Measurements from ENCODE around the gene ISOC2.
"Not testable (repeated sequence)": the region's sequence is repeated elsewhere in the genome, so short reads cannot be mapped to it uniquely, and the experiment has no call there.

Gene ISOC2, protein sequence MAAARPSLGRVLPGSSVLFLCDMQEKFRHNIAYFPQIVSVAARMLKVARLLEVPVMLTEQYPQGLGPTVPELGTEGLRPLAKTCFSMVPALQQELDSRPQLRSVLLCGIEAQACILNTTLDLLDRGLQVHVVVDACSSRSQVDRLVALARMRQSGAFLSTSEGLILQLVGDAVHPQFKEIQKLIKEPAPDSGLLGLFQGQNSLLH

DNA sequence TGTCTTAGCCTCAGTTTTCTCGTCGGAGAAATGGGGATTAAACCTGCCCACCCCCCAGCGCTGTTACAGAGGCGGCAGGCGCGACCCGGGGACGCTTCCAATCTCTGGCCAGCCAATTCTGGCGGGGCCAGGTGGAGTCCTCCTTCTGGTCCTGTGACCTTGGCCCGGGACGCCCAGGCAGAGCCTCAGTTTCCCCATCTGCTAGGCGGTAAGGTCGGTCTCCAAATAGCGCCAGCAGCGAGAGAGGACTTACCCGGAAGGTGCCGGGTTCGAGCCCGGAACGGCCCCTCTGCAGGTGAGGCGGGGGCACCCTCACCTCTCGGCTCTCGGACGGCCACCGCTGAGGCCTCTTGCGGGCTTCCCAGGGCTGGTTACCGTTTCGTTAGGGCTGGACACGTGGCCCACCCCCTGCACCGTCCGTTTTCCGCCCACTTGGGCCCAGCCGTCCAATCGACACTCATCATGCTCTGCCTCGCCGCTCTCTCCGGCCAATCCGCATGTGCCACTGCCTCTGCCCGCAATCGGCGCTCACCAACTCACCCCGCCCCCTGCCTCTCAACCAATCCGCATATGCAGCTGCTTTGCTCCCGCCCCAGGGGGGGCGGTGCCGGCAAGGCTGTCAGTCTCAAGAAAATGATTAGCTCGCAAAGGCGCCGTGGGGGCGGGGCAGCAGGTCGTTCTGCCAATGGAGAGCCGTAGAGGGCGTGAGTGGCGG is at the start of gene ISOC2:
TSS of gene ISOC2 (minus strand) at position 384 of the 715 bp plus-strand sequence. CDS start 5,156 bp downstream, outside the sequence.
- peak; percentile 100 for DNase-seq

DNA sequence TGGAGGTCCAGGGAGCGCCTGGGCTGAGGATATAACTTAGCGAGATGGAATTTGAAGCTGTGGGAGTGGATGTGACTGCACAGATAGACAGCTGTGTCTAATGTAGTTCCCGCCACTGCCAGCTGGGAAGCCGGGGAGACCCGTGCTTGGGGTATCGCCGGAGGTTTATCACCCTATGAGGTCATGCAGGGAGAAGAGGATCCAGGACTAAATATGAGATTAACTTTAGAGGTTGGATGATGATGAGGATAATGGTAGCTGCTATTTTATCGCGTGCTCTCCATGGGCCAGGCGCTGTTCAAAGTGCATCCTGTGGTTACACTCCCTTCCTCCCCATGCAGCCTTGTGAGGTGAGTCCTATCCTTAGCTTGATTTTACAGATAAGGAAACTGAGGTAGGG is 46.7 kb upstream of the ISOC2 start:
- DNase-seq: no peak

DNA sequence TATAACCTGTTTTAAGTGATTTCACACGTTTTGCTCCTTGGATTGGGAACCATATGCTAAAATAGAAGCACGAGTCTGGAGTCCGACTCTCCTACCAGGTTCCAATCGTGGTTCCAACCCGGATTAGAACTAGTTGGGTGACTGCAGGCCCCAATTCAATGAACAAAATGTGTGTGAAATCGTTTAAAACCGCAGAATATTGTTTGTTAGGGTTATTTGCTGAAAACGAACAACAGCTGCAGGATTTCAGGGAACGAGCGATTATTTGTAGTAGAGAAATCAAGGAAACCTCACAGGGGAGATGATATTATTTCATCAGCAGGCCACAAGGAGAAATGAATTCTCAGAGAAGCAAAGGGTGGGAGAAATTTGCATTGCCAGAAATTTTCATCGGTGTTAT is 43.5 kb upstream of the ISOC2 start:
- no peak for DNase-seq

DNA sequence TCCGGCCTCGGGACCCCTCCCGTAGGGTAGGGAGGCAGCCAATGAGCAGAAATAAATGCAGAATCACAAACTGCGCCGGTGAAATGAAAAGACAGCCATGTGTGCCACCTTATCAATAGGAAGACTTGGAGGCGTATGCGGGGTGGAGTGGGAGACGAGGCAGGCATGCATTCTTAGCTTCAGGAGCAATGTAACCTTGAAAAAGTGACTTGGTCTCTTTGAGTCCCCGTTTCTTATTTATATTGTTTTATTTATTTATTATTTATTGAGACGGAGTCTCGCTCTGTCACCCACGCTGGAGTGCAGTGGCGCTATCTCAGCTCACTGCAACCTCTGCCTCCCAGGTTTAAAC is 42.8 kb upstream of the ISOC2 start:
- DNase-seq: no peak

DNA sequence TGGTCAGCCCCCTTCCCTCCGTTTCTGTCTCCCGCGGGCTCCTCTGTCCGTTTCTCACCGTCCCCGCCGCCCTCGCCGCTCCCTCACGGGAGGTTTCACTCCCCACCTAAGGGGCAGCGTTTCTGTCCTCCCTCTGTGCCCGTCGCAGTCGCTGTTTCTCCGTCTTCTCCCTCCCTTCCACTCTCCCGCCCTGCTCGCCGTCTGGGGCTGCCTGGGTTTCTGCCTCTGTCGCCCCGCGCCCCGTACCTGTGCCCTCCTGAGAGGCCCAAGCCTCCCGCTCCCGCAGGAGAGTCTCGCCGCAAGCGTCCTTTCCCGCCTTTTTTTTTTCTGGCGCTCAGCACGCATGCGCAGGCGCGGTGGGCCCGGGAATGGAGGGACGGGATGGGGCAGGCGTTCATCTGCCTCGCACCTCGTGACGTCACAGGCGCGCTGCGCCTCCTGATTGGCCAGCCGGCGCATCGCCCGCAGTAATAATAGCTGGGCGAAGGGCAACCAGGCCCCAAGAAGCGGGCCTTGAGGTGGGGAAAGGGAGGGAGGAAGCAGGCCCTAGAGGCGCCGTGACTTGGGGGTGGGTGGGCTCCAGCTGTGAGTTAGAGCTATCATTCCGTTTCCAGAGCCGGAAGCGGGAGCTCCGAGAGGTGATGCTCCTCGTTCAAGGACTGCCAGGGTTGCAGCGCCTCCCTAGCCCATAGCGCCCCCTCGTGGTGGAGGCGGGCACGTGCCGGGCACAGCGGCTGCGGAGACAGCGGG is 42.2 kb upstream of the ISOC2 start:
- DNase-seq: peak; percentile 97

DNA sequence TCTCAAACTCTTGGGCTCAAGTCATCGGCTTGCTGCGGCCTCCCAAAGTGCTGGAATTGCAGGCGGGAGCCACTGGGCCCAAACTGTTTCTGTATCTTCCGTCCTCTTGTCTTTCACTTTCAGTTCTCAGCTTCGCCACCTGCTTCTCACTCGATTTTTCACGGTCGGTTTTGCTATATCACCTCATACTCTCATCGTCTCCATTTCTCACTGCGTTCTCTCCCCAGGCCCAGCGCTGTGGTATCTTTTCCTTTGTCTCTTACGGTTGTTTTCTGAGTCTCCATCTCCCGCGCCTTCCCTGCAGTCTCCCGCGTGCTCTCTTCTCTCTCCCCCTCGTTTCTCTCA is 41.7 kb upstream of the ISOC2 start:
- DNase-seq: no peak

DNA sequence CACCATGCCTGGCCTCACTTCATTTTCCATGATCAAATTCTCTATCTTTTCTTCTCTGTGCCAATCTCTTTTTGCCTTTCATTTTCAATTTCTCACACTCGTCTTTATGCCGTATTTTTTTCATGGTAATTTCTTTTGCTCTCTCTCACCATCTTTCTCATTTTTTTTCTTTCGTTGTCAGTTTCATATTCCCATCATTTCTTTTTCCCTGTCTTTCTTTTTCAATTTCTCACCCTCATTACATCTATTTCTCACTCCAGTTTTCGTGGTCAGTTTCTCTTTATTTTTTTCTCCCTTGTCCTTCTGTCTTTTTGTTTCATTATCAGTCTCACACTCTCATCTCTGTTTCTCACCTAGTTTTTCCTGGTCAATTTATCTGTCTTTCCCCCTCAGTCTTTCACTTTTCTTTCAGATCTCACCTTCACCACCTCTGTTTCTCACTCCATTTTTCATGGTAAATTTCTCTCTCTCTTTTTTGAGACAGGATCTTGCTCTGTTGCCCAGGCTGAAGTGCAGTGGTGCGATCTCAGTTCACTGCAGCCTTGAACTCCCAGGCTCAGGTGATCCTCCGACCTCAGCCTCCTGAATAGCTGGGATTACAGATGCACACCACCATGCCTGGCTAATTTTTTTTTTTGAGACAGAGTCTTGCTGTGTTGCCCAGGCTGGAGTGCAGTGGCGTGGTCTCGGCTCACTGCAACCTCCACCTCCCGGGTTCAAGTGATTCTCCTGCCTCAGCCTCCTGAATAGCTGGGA is 40.9 kb upstream of the ISOC2 start:
- no peak for DNase-seq

DNA sequence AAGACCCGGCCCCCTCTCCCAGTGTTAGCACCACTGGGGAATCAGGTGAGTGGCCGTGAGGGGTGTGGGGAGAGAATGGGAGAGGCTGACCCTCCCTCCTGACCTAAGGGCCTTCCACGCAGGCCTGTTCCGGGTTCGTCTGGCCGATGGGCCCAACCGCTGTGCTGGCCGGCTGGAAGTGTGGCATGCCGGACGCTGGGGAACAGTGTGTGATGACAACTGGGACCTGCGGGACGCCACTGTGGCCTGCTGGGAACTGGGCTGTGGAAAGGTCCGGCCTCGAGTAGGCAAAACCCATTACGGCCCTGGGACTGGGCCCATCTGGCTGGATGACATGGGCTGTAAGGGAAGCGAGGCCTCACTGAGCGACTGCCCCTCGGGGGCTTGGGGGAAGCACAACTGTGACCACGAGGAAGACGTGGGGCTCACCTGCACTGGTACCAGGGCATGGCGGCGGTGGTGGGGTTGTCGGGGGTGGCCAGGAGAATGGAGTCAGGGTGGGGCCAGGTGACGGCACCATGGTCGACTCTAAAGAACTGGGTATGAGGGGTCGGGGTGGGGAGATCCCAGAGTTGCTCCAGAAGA is 39.0 kb upstream of the ISOC2 start:
- no peak for DNase-seq

DNA sequence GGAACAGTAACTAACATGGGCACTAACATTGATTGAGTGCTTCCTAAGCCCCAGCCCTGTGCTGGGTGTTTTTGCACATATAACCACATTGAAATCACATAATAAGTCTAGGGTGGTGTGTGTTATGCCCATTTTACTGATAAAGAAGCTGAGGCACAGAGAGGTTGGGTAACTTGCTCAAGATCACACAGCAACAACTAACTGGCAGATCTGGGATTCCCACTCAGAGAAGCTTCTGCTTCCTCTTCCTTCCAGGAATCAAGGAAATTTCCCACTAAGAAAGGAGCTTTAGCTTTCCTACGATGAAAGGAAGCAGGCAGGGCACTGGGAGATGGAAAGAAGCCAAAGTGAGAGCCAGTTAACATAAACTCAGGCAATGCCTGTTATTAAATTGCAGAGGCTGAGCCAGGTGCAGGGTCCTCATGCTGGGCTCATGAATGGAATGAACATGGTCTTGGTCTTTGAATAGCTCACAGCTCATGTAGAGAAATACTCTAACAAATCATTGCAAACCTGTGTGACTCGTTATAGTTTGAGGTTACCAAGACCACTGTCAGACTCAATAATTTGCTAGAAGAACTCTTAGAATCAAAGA is 36.9 kb upstream of the ISOC2 start:
- no peak for DNase-seq

DNA sequence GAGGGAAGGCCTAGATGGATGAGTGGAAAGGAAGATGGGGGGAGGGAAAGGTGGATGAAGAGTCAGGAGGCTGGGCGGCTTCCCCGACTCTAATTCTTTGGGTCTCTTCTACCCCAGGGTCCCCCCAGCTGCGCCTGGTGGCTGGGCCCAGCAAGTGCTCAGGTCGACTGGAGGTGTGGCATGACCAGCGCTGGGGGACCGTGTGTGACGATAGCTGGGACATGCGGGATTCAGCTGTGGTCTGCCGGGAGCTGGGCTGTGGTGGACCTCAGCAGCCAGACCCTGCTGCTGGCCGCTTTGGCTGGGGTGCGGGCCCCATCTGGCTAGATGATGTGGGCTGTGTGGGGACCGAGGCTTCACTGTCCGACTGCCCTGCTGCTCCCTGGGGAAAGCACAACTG is 36.3 kb upstream of the ISOC2 start:
- DNase-seq: no peak

DNA sequence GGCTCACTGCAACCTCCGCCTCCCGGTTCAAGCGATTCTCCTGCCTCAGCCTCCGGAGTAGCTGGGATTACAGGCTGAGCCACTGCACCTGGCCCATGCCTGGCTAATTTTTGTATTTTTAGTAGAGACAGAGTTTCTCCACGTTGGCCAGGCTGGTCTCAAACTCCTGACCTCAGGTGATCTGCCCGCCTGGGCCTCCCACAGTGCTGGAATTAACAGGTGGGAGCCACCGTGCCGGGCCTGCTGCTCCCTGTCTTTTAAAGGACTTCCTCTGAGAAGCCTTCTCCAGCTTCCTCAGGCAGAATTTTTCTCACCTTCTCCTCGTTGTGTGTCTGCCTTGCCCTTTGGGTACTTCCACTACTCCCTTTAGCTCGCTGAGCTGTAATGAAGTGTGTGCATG is 35.4 kb upstream of the ISOC2 start:
- not testable (repeated sequence) for DNase-seq

DNA sequence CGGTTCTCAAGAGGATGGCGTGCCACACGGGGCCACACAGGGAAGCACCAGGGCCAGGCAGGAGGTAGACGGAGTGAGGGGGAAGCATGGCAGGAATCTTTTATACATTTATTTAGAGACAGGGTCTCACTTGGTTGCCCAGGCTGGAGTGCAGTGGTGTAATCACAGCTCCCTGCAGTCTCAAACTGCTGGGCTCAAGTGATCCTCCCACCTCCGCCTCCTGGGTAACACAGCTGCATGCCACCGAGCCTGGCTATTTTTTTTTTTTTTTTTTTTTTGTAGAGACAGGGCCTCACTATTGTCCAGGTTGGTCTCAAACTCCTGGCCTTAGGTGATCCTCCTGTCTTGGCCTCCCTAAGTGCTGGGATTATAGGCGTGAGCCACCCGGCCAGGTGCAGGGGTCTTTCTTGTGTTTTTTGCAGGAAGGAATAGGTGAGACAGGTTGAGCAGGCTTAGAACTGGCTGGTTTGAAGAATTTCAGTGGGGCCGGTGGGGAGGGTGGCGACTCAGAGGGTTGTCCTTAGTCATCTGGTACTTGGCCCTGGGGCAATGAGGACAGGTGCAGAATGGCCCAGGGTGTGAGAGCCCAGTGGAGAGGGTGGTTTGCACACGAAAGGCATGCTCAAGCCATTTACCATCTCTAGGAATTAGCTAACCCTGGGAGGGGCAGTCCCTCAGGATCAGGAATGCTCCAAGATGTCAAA is 34.4 kb upstream of the ISOC2 start:
- DNase-seq: no peak

DNA sequence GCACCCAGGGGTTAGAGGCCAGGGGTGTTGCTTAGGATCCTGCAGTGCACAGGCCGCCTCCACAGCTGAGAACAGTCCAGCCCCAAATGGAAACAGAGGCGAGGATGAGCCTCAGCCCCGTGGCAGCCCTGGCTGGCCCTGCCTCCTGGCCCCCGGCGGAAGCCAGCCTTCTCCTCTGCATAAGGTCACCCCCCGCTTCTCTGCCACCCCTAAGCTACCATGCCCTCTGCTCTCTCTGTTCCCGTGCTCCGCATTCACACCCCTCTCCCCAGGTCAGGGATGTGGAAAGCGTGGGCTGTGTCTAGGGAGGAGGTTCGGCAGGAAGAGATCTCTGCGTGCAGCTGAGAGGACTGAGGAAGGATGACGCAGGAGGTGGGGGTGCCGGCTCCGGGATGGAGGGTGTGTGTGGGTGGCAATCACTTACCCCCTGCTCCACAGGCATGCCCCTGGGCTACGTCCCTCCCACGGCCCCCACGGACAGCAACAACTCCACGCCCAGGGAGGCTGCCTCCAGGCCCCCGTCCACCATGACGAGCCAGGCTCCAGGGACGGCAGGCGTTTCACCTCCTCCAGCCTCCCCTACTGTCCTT is 32.8 kb upstream of the ISOC2 start:
- no peak for DNase-seq

DNA sequence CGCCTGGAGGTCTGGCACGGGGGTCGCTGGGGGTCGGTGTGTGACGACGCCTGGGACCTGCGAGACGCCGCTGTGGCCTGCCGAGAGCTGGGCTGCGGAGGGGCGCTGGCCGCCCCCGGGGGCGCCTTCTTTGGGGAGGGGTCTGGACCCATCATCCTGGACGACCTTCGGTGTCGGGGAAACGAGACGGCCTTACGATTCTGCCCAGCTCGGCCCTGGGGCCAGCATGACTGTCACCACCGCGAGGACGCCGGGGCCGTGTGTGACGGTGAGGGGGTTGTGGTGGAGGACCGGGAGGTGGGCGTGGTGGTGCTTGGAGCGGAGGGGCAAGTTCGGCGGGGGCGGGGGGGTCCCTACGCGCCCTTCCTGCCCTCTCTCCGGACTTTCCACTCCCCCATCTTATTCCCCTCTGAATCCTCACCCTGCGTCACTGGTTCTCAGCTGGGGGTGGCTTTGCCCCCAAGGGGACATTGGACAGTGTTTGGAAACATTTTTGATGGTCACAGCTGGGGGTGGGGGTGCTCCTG is 32.3 kb upstream of the ISOC2 start:
- DNase-seq: no peak

DNA sequence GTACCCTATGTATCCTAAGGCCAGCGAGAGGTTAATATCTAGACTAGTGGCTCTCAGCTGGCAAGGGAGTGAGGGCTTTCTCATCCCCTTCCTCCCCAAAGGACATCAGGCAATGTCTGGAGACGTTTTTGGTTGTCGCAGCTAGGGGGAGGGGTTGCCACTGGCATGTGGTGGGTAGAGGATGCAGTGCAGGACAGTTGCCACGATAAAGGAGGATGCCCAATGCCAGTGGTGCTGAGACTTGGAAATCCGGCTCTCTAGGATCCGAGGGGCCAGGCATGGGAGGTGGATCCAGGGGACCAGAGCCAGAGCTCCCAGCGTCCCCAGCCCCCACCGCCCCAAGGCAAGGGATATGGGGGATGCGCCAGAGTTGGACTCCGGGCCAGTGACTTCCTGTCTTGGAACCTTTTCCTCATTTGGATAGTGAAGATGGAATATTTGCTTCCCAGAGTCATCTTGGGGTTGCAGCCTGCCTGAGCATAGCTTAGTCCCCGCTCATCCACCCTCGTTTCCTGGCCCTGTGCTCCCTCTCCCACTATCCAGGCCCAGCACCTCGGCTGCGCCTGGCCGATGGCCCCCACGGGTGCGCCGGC is 31.7 kb upstream of the ISOC2 start:
- no peak for DNase-seq

DNA sequence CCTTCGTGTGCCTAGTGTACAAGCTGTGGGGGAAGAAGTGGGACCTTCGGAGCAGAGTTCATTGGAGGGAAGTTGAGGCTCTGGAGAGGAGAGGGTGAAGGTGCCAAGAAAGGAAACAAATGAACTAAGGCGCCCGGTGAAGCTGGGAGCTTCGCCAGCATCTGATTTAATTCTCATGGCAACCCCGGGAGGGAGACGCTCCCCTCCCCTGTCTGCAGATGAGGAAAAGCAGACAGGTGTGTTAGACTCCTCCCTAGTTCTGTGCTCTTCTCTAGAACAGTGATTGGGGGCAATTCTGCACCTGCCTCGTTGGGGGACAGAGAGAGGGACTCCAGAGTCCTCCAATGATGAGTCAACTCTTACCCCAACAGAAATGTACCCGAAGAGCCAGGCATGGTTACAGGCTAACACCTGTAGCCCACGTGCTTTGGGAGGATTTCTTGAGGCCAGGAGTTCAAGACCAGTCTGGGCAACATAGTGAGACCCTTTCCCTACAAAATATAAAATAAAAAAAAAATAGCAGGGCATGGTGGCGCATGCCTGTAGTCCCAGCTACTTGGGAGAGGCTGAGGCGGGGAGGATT is 31.0 kb upstream of the ISOC2 start:
- no peak for DNase-seq

DNA sequence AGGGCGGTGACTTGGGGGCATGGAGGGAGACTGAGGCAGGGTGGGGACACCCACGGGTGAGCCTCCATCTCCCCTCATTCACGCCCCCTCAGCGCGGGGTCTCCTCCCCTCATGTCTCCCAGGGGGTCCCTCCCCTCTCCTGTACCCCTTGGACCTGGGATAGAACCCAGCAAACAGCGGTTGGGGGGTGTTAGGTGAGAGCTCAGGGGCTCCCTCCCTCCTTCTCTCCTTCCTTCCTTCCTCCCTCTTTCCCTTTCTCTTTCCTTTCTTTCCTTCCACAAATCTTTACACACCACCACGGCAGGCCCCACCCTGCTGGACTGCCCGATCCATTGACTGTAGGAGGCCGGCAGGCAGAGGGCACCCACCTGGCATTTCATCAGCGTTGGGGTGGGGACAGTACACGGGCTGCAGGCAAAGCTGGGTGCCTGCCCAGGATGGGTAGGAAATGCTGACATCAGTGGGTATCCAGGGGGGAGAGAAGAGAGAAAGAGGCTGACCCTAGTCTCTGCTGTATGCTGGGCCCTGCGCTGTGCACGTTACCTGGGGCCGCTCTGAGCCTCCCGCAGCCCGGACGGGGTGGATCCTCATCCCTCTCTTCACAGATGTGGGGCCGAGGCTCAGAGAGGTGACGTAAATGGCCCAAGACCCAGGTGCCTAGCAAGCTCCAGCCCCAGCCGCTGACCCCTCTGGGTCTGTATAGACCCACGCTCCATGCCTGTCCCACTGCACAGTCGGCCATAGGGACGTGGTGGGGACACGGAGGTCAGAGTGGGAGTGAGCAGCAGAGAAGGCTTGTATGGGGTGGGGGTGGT is 30.3 kb upstream of the ISOC2 start:
- DNase-seq: no peak

DNA sequence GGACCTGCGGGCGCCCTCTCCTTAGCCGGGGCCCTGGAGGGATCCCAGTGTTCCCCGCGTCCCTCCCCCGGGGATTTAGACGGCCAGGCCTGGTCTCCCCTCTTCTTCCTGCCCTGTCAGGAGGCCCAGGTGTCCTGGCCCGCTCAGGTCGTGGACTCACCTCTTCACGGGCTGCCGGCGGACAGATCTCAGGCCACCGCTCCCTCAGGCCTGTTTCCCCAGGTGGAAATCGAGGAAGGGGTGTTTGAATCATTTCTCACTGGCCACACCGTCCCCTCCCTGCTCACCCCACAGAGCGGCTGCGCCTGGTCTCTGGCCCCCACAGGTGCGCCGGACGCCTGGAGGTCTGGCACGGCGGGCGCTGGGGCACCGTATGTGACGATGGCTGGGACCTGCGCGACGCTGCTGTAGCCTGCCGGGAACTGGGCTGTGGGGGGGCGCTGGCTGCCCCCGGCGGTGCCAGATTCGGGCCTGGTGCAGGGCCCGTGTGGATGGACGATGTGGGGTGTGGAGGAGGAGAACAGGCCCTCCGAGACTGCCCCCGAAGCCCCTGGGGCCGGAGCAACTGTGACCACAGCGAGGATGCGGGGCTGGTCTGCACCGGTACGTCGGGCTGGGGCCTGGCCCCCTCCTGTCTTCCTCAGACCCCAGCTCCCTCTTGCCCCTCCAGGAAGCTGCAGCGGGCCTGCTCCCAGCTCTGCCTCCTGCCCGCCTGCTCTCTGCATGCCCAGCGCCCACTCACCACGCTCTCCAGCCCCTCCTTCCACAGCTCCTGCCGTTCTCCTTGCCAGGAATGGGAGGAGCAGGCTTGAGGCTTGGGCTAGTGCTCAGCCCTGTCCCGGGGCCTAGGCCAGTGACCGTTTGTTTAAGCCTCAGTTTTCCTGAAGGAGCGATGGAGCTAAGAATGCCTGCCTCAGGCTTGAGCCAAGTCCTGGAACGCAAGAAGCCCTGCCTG is 29.3 kb upstream of the ISOC2 start:
- no peak for DNase-seq

All from OCI-M1 (cell line).